Keratinocyte (primary cell): ENCODE results near the gene SAE1. TPM values are rescaled to one million over a fixed set of nuclear protein-coding genes. Genes with fewer than 3 reads are reported as not detected.

Source experiments
- DNase-seq: peaks from one replicate; pipeline ENCODE4 v3.0.0-alpha.2; 2011; ENCODE audit warnings: low read depth, missing footprints, low spot score
- FAIRE-seq: peaks from 2 replicates; lab custom pipeline; 2011; peaks lifted over from hg19 to GRCh38; lab: Jason Lieb, UNC
- H2AFZ ChIP-seq: 2 replicates; pipeline ENCODE4 v1.6.0; 2012; ENCODE audit warnings: low read length, control low read depth, inconsistent platforms; ENCODE audit not compliant: control insufficient read depth
- H3K27ac ChIP-seq: 2 replicates; pipeline ENCODE4 v1.5.1; 2011; ENCODE audit warnings: low read length; ENCODE audit not compliant: control insufficient read depth, insufficient read depth
- H3K27me3 ChIP-seq: 3 replicates; pipeline ENCODE4 v1.6.0; 2011; ENCODE audit warnings: low read length; ENCODE audit not compliant: control insufficient read depth, insufficient read depth; ENCODE audit errors: extremely low read depth
- H3K36me3 ChIP-seq, 2 experiments: 2 replicates in 1 of 2; 3 replicates in 1 of 2; pipeline ENCODE4 v1.5.1; 2011; ENCODE audit warnings: low read length in 2 of 2, mild to moderate bottlenecking in 1 of 2; ENCODE audit not compliant: control insufficient read depth in 2 of 2, insufficient read depth in 2 of 2; ENCODE audit errors: extremely low read depth in 1 of 2
- H3K4me1 ChIP-seq: 3 replicates; pipeline ENCODE4 v1.5.1; 2011; ENCODE audit warnings: low read length; ENCODE audit not compliant: control insufficient read depth, insufficient read depth; ENCODE audit errors: extremely low read depth
- H3K4me2 ChIP-seq: 3 replicates; pipeline ENCODE4 v1.6.0; 2011; ENCODE audit warnings: low read depth, low read length; ENCODE audit not compliant: control insufficient read depth, insufficient read depth; ENCODE audit errors: extremely low read depth
- H3K4me3 ChIP-seq, 3 experiments: fragments of 200-600 bp in 1 of 3; sonication (generic) in 1 of 3; 2 replicates in 2 of 3; 3 replicates in 1 of 3; pipeline ENCODE4 v1.5.1; 2011 to 2016; ENCODE audit warnings: low read length in 3 of 3, mild to moderate bottlenecking in 3 of 3, control low read depth in 2 of 3, inconsistent platforms in 1 of 3, low read depth in 1 of 3, mixed read lengths in 1 of 3, mixed run types in 1 of 3, moderate library complexity in 1 of 3; ENCODE audit not compliant: control insufficient read depth in 2 of 3, insufficient read depth in 2 of 3; ENCODE audit errors: extremely low read depth in 1 of 3
- H3K79me2 ChIP-seq: 2 replicates; pipeline ENCODE4 v1.6.0; 2012; ENCODE audit warnings: low read length; ENCODE audit not compliant: control insufficient read depth, insufficient read depth
- H3K9ac ChIP-seq: 3 replicates; pipeline ENCODE4 v1.6.0; 2011; ENCODE audit warnings: low read length; ENCODE audit not compliant: control insufficient read depth, insufficient read depth; ENCODE audit errors: extremely low read depth
- H3K9me1 ChIP-seq: 3 replicates; pipeline ENCODE4 v1.6.0; 2011; ENCODE audit warnings: low read length; ENCODE audit not compliant: control insufficient read depth, insufficient read depth; ENCODE audit errors: extremely low read depth
- H3K9me3 ChIP-seq: 2 replicates; pipeline ENCODE4 v1.5.1; 2012; ENCODE audit warnings: low read depth, low read length; ENCODE audit not compliant: control insufficient read depth
- H4K20me1 ChIP-seq: 3 replicates; pipeline ENCODE4 v1.6.0; 2011; ENCODE audit warnings: low read length; ENCODE audit not compliant: control insufficient read depth, insufficient read depth; ENCODE audit errors: extremely low read depth
- CTCF ChIP-seq, 3 experiments: IDR thresholded peaks in 1 of 3; conservative IDR thresholded peaks in 1 of 3; optimal IDR thresholded peaks in 1 of 3; 2 replicates in 2 of 3; 3 replicates in 1 of 3; pipeline versions ENCODE3 to v1.5.1; 2011; ENCODE audit warnings: low read length in 3 of 3, mild to moderate bottlenecking in 3 of 3, moderate library complexity in 2 of 3, control low read depth in 1 of 3, inconsistent platforms in 1 of 3; ENCODE audit not compliant: insufficient read depth in 2 of 3; ENCODE audit errors: extremely low read depth in 1 of 3
- EZH2 ChIP-seq: IDR thresholded peaks from one replicate; pipeline ENCODE4 v1.6.1; 2012; ENCODE audit warnings: inconsistent platforms, mild to moderate bottlenecking, low read length, moderate library complexity
- dilution Hi-C: fragments of 300-500 bp; cut with MboI; formaldehyde crosslinking; loops from one replicate; pipeline ENCODE4 v1.7.0; 2020; ENCODE audit warnings: low sequenced_read_pairs; ENCODE audit not compliant: extremely low pct_ligation_motif_present
- polyA plus RNA-seq, 5 experiments: library from polyadenylated mRNA; depleted of rRNA in 3 of 5; stranded (reverse) in 3 of 5; stranded (forward) in 1 of 5; unstranded in 1 of 5; fragments of >200 nt; gene quantifications; 1 replicate in 1 of 5; 2 replicates in 3 of 5; 3 replicates in 1 of 5; pipeline versions ENCODE4 v1.2.1 to v1.2.3, GENCODE V29; 2011 to 2012; ENCODE audit warnings: missing spikeins in 2 of 5, low read depth in 1 of 5, low replicate concordance in 1 of 5

Gene SAE1
- polyA plus RNA-seq, 1 donor (not counting 4 experiments of a cell fraction or from before 2014, with no cell fraction given), result 102 TPM

DNA sequence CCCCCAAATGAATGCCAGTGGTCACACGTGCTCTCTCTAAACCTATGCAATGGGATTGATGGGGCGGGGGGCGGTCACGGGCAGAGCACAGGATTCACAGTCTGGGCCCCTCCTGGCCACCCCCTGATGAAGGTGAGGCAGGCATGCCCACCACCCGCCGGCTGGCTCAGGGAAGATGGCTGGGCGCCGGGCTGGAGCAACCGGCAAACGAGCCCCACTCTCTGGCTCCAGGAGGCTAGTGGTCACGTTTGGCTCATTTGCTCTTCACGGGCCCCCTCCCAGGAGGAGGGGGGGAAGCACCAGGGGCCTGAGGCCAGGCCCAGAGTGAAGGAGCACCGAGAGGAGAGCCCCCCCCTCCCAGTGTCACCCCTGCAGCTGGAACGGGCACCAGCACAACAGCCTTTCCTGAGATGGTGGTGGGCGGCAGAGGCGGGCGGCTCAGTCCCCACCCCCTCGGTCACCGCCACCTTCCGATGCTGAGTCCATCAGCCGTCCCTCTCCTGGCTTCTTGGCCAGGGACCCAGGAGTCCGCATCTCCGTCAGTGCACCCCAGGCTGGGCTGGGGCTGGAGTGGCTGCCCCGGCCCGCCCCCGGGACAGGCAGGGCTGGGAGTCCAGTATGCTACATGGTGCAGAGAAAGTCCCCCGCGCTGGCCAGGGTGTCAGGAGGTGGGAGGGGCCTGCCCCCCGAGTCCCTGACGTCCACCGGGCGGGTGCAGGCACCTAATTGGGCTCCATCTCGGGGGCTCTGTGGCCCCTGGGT lies 90.6 kb downstream of the SAE1 start:
- H3K4me1 ChIP-seq, result peaks cover 4% of the 10 kb centered on the region
- DNase-seq (no peak), FAIRE-seq (no peak)
- TF ChIP-seq CTCF (optimal IDR thresholded peaks at IDR 0.05 in 1 of 3, IDR thresholded peaks at IDR 0.05 in 1 of 3, conservative IDR thresholded peaks at IDR 0.05 in 1 of 3; ENCODE audit: extremely low read depth in 1 of 3, insufficient read depth in 2 of 3, low read length in 3 of 3) (no peak), EZH2 (no peak)
- no peaks in the 10 kb centered on the region for H3K9me3 ChIP-seq
- no peak overlapping the region for H3K4me3 ChIP-seq
- no peaks in the 10 kb centered on the region for H3K27me3 ChIP-seq
- no peak overlapping the region for H3K27ac ChIP-seq
- H3K36me3 ChIP-seq, result peaks cover 0 to 3% of the 10 kb centered on the region in 2 experiments
- dilution Hi-C loops, result no loop called here
- H3K9ac ChIP-seq, result no peak overlapping the region
- H3K79me2 ChIP-seq, result no peaks in the 10 kb centered on the region
- H3K9me1 ChIP-seq, result no peaks in the 10 kb centered on the region
- H2AFZ ChIP-seq, result no peak overlapping the region
- H3K4me2 ChIP-seq, result no peak overlapping the region
- no peaks in the 10 kb centered on the region for H4K20me1 ChIP-seq

DNA sequence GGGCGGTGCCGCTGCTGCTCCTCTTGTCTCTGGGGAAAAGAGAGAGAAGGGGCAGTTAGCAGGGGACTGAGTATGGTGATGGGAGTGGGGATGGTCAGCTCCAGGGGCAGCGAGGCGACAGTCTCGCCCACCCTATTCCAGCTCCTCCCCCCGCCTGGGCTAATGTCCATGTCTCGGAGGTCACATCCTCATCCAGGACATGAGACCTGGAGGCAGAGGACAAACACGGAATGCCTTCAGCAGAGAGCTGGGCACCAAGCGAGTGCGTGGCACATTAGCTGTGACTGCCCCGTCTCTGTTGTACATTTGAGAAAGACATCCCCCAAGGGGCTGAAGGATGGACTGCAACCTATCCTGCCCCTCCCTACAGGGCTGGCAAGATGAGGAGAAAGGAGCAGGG lies 91.3 kb downstream of the SAE1 start:
- Histone ChIP-seq H3K9me1 (no peaks in the 10 kb centered on the region), H3K27ac (no peak overlapping the region), H3K9me3 (no peaks in the 10 kb centered on the region), H4K20me1 (no peaks in the 10 kb centered on the region), H3K9ac (no peak overlapping the region), H2AFZ (no peak overlapping the region), H3K4me3 (no peak overlapping the region), H3K27me3 (no peaks in the 10 kb centered on the region), H3K79me2 (no peaks in the 10 kb centered on the region), H3K4me1 (peaks cover 10% of the 10 kb centered on the region), H3K4me2 (no peak overlapping the region), H3K36me3 (peaks cover 0 to 3% of the 10 kb centered on the region in 2 experiments)
- no peak for DNase-seq
- TF ChIP-seq CTCF (optimal IDR thresholded peaks at IDR 0.05 in 1 of 3, IDR thresholded peaks at IDR 0.05 in 1 of 3, conservative IDR thresholded peaks at IDR 0.05 in 1 of 3; ENCODE audit: extremely low read depth in 1 of 3, insufficient read depth in 2 of 3, low read length in 3 of 3), result no peak
- no peak for TF ChIP-seq EZH2
- FAIRE-seq, result no peak
- dilution Hi-C loops, result no loop called here
